GM18505 (cell line): Measurements from ENCODE around the gene PCNX2.
"Not testable (repeated sequence)": the region's sequence is repeated elsewhere in the genome, so short reads cannot be mapped to it uniquely, and the experiment has no call there.

Experiments used
- ATAC-seq: cut with Tn5 transposase; IDR thresholded peaks from one replicate; pipeline ENCODE4 v1.9.1; 2021; ENCODE audit not compliant: unreplicated experiment
- POLR2A ChIP-seq: IDR thresholded peaks from 4 replicates; pipeline ENCODE4 v1.6.1; 2011; ENCODE audit warnings: borderline replicate concordance; ENCODE audit not compliant: insufficient read depth, insufficient read length; ENCODE audit errors: extremely low read depth

PCNX2 gene

DNA sequence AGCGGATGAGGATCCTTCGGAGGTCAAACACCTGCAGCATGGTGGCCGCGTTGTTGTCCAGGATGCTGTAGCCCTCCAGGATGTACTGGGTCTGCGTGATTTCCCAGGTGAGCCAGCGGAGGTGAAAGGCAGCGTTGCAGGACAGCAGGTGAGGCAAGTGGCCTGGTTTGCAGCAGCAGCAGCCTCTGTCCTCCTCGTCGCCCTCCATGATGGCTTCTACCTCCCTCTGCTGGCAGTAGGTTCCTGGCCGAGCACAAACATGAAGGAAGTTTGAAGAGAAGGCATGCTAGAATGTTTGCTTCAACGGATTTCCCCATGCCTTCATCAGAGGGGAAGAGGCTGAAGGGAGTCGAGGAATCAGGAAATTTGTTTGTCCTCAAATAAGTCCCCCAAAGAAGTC is 270.4 kb downstream of the PCNX2 start:
- no peak for TF ChIP-seq POLR2A
- ATAC-seq, result no peak

DNA sequence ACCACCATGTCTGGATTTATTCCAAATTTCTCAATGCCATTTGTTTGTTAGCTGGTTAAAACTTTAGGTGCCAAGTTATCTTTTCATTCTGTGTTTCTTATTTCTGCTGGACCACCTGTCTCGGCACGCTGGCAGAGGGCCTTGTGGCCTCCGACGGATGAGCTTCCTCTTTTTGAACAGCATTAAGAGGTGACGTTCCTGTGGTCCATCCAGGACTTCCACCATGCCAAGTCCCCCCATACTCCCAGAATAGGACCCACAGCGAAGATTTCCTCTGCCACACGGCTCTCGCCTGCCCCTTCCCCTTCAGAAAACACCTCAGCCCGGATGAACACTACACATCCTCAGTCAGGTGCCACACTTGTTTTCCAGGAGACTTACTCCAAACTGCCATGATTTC is 271.3 kb downstream of the PCNX2 start:
- no peak for TF ChIP-seq POLR2A
- ATAC-seq, result no peak

DNA sequence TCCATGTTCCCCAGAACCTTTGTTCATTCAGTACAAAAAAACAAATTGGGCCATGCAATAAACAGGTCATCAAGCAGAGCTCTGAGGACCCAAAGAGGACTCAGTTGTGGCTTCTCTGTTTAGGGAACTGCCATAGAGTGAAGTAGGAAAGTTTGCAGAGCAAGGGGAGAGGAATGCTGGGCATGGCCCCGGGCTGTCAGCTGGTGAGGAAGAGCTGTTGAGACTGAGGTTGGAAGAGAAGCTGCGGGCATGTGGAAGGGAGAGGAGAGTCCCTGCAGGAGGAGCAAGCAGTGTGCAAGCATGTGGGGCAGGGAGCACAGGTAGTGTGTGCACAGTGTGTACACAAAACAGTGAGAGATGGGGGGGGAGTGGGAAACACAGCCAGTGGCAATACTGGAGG is 273.3 kb downstream of the PCNX2 start:
- TF ChIP-seq POLR2A, result no peak

DNA sequence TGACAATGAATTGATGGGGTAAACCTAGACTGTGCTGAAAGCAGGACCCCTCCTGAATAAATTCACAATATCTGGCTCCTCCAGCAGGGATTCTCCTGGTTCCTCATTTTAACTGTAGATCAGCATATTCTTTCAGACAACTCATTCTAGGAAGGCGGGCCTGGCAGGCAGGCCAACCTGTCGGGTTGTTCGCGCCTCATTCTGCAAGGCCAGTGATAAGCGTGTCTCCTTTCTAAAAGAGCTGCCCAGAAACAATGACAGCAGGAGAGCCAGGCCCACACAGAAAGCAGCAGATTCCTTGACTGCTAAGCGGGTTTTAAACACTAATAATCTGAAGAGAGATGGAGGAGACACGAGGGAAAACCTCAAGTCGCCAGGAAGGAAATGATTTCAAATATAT is 275.1 kb downstream of the PCNX2 start:
- TF ChIP-seq POLR2A, result no peak
- no peak for ATAC-seq

More for the DNA sequence above, 273.3 kb downstream of the PCNX2 start:
- ATAC-seq, result no peak

DNA sequence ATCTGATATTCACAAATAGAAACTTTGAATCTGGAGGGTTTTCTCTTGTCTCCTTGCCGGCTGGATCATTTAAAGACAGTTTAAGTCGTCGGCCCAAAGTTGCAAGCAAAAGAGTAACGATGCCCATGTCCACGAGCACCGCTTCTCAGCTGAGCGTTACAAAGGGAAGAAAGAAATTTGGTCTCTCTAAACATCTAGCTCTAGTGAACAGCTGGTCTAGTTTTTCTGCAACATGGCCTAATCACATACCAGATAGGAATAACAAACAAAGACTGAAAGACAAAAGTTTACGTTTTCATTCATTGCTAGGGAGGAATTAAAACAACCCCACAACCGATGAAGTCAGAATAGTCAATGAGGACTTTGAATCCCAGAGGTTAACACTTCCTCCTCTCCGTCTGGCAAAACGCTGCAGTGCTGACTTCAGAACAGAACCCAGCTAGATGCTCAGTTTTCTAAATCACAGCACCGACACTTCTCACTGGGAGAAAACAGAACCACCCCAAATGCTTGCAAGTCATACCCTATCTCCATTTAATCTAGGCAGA is 275.7 kb downstream of the PCNX2 start:
- no peak for TF ChIP-seq POLR2A
- no peak for ATAC-seq

DNA sequence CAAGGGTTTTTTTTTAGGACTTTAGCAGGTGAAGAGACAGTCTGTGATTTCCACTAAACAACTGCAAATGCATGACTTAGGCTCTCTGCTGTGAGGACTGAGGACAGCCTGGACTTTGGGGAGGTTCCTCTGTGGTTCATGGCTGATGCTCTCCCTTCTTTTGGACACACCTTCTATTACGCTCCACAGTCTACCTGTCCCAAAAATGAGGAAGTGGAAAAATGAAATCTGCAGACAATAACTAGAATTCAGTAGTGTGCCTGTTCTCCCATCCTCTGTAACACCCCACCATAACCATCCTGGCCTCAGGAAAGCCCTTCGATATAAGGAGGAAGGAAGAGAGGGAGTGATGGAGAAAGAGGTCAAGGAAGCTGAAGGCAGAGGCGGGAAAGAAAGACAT is 276.4 kb downstream of the PCNX2 start:
- no peak for TF ChIP-seq POLR2A
- ATAC-seq, result no peak

DNA sequence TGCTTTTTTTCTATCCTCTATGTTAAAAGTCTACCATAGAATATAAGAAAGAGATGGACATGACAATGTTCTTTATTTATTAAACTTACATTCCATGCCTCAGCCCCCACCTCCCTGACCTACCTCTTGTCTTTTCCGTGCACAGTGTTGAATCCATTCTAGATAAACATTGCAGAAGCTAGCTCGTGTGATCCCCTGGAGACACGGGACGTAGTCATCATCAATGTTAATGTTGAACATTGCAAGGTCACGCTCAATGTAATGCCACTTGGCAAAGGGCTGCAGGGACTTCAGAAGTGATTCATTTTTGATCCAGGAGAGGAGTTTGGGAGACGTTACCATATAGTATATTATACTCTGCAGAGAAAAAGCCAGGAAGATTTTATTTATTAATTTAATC is 278.7 kb downstream of the PCNX2 start:
- no peak for ATAC-seq
- TF ChIP-seq POLR2A, result no peak

DNA sequence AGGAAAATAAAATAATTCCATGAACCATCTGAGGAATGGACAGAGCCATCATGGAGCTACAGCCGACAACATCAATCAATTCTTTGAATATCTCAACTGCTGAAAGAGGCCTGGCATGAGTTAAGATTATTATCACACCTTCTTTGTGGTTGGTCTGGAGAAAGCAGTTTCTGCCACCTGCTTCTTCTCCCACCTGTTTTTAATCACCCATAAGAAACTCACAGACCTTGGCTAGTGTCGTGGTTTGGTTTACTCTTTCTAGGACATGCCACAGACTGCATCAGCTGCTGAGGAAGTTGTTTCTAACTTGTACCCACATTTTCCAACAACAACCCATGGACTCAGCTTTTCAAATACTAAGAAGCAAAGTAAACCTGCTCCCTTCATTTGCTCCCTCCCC is 279.6 kb downstream of the PCNX2 start:
- TF ChIP-seq POLR2A, result no peak
- ATAC-seq, result no peak

DNA sequence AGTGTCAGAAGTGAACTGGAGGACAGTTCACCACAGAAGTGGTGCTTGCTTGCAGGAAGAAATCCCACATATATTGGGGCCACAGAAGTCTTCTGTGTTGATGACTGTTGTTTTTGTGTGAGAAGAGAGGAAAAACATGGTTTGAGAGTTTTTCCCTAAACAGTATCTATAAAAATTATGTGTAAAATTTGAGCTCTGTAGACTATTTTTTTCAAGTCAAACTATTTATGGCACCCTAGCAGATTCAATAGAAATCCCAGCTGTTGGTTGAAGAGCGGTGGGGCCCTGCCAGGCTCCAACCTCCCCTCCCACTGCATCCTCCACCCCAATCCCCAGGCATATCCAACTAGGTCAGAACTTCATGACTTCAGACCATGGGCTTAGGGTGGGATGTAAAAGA is 283.5 kb downstream of the PCNX2 start:
- ATAC-seq, result no peak
- TF ChIP-seq POLR2A, result no peak

DNA sequence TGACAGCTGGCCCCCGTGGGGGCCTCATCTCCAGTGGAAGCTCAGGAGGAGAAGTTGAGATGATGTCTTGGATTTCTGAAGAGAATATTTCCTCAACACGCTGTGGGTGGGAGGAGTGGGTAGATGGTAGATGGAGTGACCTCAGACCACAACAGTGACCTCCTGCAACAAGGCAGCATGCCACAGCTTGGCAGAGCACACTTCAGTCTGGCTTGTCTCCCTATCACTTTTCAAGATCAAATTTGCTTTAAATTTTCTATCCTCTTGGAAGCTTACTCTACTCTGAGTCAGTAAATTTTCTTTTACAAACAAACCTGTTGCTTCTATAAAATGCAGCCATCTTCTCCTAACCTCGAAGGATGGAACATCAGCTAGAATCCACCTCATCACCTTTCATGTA is 285.4 kb downstream of the PCNX2 start:
- ATAC-seq, result no peak
- TF ChIP-seq POLR2A, result no peak

DNA sequence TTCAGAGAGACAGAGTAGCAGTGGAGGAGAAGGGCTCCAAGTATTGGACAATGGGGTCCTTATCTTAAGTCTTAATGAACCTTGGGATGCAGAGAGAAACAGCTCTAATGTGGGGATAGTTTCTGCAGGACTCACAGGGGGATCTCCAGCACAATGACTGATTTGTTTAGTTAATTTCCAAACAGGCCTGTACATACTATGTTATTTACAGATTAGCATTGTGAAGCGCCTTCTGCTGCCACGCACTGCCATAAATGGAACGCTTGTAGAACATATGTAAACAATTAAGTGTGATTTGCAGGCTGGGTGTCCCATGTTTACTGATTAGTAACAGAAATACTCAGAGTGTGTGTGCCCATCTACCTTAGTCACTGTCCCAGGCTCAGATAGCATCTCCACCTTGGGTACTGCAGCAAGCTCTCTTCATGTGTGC is 289.0 kb downstream of the PCNX2 start:
- no peak for TF ChIP-seq POLR2A
- ATAC-seq, result no peak

DNA sequence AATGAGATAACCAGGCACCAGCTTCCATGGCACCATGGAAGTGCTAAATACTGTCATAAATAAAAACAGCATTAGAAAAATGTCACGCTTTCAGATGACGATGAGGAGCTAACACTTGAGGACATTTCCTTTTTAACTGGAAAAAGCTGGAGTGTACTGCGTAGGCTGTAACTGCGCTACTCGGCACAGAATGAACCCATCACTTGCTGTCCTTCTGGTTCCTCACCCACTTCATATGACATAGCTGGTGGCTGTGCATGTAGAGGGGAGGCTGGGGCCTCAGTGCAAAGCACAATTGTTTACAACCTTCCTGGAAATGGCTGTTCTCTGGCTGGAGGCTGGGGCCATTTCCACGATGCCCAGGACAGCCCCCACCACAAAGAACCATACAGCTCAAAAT is 289.4 kb downstream of the PCNX2 start:
- no peak for ATAC-seq
- no peak for TF ChIP-seq POLR2A

DNA sequence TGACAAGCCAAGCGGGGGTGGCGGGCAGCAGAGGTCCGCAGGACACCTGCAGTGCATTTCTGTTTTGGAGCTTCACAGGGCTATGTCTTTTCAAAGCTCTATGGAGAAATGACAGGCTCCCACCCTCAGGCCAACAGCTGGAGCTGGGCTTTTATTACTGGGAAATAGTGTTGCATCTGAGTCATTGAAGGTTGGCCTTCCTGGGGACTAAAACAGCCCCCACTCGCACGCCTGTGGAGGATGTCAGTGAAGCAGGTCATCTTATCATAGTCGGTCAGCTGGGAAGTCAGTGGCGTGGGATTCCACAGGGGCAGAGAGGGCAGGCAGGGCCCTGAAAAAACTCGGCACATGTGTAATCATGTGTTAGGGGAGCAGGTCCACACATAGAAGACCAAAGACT is 289.8 kb downstream of the PCNX2 start:
- no peak for ATAC-seq
- TF ChIP-seq POLR2A, result no peak

DNA sequence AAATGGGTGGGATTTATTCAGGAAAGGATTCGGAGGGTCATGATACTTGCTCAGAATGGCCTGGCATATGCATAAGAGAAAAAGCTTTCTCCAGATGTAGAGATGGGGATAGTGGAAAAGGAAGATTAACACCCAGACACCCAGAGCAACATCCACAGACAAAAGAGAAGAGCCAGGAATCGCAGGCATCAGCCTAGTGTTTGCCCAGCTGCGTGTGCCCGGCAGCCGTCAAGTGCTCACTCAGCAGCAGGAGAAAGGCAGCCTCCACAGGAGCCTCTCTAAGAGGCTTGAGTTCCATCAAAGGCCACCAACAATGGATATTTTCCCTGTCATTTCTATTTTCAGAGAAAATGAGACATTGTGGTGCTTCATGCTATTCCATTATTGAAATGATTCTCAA is 290.4 kb downstream of the PCNX2 start:
- TF ChIP-seq POLR2A, result no peak
- no peak for ATAC-seq

DNA sequence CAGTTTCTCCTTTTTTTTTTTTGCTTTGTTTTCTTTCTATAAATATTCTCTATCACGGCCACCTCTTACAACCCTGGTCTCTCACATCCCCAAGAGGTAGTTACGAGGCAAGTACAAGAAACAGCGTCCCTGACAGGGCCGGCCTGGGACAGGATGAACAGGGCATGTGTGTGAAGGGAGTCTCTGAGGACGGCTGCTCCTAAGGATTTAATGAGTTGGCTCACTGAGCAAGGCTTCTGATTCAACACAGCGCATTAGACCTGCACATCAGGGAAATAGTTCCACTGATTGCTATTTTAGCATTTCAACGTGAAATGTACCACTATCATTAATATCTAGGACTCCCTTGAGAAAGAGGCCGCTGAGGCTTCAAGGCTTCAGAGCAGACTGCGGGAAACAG is 291.1 kb downstream of the PCNX2 start:
- TF ChIP-seq POLR2A, result no peak
- ATAC-seq, result no peak

DNA sequence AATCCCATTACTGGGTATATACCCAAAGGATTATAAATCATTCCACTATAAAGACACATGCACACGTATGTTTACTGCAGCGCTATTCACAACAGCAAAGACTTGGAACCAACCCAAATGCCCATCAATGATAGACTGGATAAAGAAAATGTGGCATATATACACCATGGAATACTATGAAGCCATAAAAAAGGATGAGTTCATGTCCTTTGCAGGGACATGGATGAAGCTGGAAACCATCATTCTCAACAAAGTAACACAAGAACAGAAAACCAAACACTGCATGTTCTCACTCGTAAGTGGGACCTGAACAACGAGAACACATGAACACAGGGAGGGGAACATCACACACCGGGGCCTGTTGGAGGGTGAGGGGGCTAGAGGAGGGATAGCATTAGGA is 291.9 kb downstream of the PCNX2 start:
- not testable (repeated sequence) for ATAC-seq
